ENCODE measurements around the gene SKI. TPM values are rescaled to one million over a fixed set of nuclear protein-coding genes. Genes with fewer than 3 reads are reported as not detected.

Gene SKI
- total and polyA plus RNA-seq, 2 of the 4 experiments (the other 2 are of a cell fraction), result 2.3 to 20.1 TPM

DNA sequence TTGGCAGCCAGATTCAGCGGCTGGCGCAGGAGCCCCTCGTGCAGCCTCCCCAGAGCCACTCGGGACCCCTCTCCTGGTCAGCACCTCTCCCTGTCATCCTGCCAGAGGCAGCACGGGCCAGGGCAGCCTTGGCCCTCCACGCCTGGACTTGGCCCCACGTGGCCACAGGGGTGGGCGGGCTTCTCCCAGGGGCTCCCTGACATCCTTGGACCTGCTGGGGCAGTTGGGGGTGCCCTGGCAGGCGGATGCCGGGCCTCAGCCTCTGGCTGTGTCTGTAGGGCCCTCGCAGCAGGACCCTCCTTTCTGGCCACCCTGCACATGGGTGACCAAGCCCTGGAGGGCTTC lies 103.1 kb downstream of the SKI start:
- Histone ChIP-seq H2BK15ac (ENCODE audit: low read depth, low read length) (peak overlapping the region; percentile 37; the same call in 1 of the 3 replicates), H3K36me3 (ENCODE audit: control insufficient read depth, insufficient read depth, low read length) (no peaks in the 10 kb centered on the region), H2BK120ac (ENCODE audit: low read depth, low read length) (peak overlapping the region; percentile 91), H4K20me1 (ENCODE audit: insufficient read depth, low read length) (no peaks in the 10 kb centered on the region), H3K4me2 (ENCODE audit: low read depth, low read length) (no peak overlapping the region), H3K23ac (ENCODE audit: low read depth, low read length) (no peak overlapping the region), H2BK5ac (ENCODE audit: low read depth, low read length, poor library complexity, severe bottlenecking) (no peak overlapping the region), H2AFZ (replicated peaks; ENCODE audit: low read length, poor library complexity) (peak overlapping the region; percentile 92), H3K4me1 (ENCODE audit: control insufficient read depth, insufficient read depth, low read length) (peaks cover 11% of the 10 kb centered on the region), H3K56ac (ENCODE audit: extremely low read depth, insufficient read depth, low read length) (no peak overlapping the region), H3K9ac (ENCODE audit: low read depth, low read length) (no peak overlapping the region), H4K8ac (ENCODE audit: low read depth in 2 of 2, low read length in 2 of 2) (peak overlapping the region; percentile 60 to 78; a peak in 2 of 4 replicates), H3K18ac (ENCODE audit: low read depth, low read length) (peak overlapping the region; percentile 37), H4K5ac (ENCODE audit: low read depth, low read length) (peak overlapping the region; percentile 46; the same call in 1 of the 2 replicates), H3K9me3 (ENCODE audit: control insufficient read depth, insufficient read depth, low read length) (peaks cover 7% of the 10 kb centered on the region), H3K4ac (ENCODE audit: low read depth, low read length) (peak overlapping the region; percentile 85), H3K4me3 (ENCODE audit: insufficient read depth, low read depth, low read length) (no peak overlapping the region), H3K9me1 (ENCODE audit: insufficient read depth, low read length) (peaks cover 5% of the 10 kb centered on the region; the same call in 1 of the 2 replicates), H3K14ac (replicated peaks; ENCODE audit: low read depth, low read length) (0 out of 2 replicates have a peak overlapping the region, but pooled peaks have one; percentile 59), H4K91ac (ENCODE audit: insufficient read depth, low read depth, low read length) (peak overlapping the region; percentile 46), H3K27ac (ENCODE audit: insufficient read depth, low read length) (no peak overlapping the region; the same call in 1 of the 2 replicates), H2AK5ac (ENCODE audit: low read depth, low read length) (peak overlapping the region; percentile 73), H3K27me3 (ENCODE audit: control insufficient read depth, insufficient read depth, low read length) (no peaks in the 10 kb centered on the region), H2BK20ac (ENCODE audit: low read depth, low read length) (peak overlapping the region; percentile 45; the same call in 1 of the 2 replicates), H3K79me1 (ENCODE audit: low read depth in 1 of 2, low read length in 2 of 2) (no peaks in the 10 kb centered on the region; a peak in 1 of 4 replicates), H2AK9ac (replicated peaks; ENCODE audit: low read depth, low read length, poor library complexity) (peak overlapping the region; percentile 94)
- ATAC-seq (ENCODE audit: low read depth) (no peak), DNase-seq (no peak)
- POLR2A ChIA-PET (ENCODE audit: unreplicated experiment), result no interaction called here
- TF ChIP-seq CHD1 (IDR thresholded peaks at IDR 0.05; ENCODE audit: low read depth, low read length), result no peak
- TF ChIP-seq MAZ (IDR thresholded peaks at IDR 0.05; ENCODE audit: borderline replicate concordance, low read depth, low read length), result no peak
- TF ChIP-seq BHLHE40 (IDR thresholded peaks at IDR 0.05; ENCODE audit: low read depth, low read length), result no peak
- TF ChIP-seq, protein P1, sequence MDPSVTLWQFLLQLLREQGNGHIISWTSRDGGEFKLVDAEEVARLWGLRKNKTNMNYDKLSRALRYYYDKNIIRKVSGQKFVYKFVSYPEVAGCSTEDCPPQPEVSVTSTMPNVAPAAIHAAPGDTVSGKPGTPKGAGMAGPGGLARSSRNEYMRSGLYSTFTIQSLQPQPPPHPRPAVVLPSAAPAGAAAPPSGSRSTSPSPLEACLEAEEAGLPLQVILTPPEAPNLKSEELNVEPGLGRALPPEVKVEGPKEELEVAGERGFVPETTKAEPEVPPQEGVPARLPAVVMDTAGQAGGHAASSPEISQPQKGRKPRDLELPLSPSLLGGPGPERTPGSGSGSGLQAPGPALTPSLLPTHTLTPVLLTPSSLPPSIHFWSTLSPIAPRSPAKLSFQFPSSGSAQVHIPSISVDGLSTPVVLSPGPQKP (IDR thresholded peaks at IDR 0.05; ENCODE audit: borderline replicate concordance, low read depth, low read length), result no peak
- no peak for TF ChIP-seq CEBPB (IDR thresholded peaks at IDR 0.05; ENCODE audit: low read depth, low read length)
- TF ChIP-seq, protein P2, sequence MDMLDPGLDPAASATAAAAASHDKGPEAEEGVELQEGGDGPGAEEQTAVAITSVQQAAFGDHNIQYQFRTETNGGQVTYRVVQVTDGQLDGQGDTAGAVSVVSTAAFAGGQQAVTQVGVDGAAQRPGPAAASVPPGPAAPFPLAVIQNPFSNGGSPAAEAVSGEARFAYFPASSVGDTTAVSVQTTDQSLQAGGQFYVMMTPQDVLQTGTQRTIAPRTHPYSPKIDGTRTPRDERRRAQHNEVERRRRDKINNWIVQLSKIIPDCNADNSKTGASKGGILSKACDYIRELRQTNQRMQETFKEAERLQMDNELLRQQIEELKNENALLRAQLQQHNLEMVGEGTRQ (IDR thresholded peaks at IDR 0.05; ENCODE audit: low read depth, low read length), result no peak
- TF ChIP-seq MAFK (IDR thresholded peaks at IDR 0.05; ENCODE audit: low read depth, low read length), result no peak
- TF ChIP-seq, protein P3, sequence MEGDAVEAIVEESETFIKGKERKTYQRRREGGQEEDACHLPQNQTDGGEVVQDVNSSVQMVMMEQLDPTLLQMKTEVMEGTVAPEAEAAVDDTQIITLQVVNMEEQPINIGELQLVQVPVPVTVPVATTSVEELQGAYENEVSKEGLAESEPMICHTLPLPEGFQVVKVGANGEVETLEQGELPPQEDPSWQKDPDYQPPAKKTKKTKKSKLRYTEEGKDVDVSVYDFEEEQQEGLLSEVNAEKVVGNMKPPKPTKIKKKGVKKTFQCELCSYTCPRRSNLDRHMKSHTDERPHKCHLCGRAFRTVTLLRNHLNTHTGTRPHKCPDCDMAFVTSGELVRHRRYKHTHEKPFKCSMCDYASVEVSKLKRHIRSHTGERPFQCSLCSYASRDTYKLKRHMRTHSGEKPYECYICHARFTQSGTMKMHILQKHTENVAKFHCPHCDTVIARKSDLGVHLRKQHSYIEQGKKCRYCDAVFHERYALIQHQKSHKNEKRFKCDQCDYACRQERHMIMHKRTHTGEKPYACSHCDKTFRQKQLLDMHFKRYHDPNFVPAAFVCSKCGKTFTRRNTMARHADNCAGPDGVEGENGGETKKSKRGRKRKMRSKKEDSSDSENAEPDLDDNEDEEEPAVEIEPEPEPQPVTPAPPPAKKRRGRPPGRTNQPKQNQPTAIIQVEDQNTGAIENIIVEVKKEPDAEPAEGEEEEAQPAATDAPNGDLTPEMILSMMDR (conservative IDR thresholded peaks at IDR 0.05; ENCODE audit: low read depth, low read length), result no peak
- TF ChIP-seq MXI1 (IDR thresholded peaks at IDR 0.05; ENCODE audit: borderline replicate concordance, low read depth, low read length), result no peak
- no peak for TF ChIP-seq FOS (IDR thresholded peaks at IDR 0.05; ENCODE audit: low read depth, low read length)
- no peak for TF ChIP-seq POLR2A (IDR thresholded peaks at IDR 0.05; ENCODE audit: low read depth, low read length)
- no peak for TF ChIP-seq NFE2L2 (IDR thresholded peaks at IDR 0.05; ENCODE audit: low read depth, low read length)
- no peak for TF ChIP-seq RAD21 (IDR thresholded peaks at IDR 0.05; ENCODE audit: low read length)
- TF ChIP-seq RFX5 (IDR thresholded peaks at IDR 0.05; ENCODE audit: low read depth, low read length), result no peak
- no peak for TF ChIP-seq SMC3 (IDR thresholded peaks at IDR 0.05; ENCODE audit: low read depth, low read length)
- TF ChIP-seq RCOR1 (IDR thresholded peaks at IDR 0.05; ENCODE audit: insufficient replicate concordance, low read length), result no peak
- intact Hi-C loops (cut with micrococcal nuclease) (no loop called here), dilution Hi-C loops (cut with HindIII; ENCODE audit: low sequenced_read_pairs, unreplicated experiment) (no loop called here), in situ Hi-C loops (cut with MboI; ENCODE audit: low sequenced_read_pairs) (no loop called here)
- no TSS peak for BruUV-seq (replicated peaks)
- CTCF ChIA-PET, result no interaction called here
- 66% methylated on average over 10 of the region's 11 CpGs; no CpG with 5 or more reads in 1 of the 2 experiments for WGBS, 2 experiments (ENCODE audit: extremely low coverage in 2 of 2, insufficient read length in 1 of 2)
